ENCODE results near the gene SLIT1. TPM values are rescaled to one million over a fixed set of nuclear protein-coding genes. Genes with fewer than 3 reads are reported as not detected.

Gene SLIT1
- total and polyA plus RNA-seq, 2 donors (not counting 1 experiment from before 2014, with no cell fraction given): 0.15 to 0.49 TPM

- H3K4me1 ChIP-seq (ENCODE audit: control insufficient read depth in 2 of 2, insufficient read depth in 2 of 2, low read length in 2 of 2): peaks cover 0 to 4% of the 10 kb centered on the region in 2 donors
- TF ChIP-seq, protein P1, sequence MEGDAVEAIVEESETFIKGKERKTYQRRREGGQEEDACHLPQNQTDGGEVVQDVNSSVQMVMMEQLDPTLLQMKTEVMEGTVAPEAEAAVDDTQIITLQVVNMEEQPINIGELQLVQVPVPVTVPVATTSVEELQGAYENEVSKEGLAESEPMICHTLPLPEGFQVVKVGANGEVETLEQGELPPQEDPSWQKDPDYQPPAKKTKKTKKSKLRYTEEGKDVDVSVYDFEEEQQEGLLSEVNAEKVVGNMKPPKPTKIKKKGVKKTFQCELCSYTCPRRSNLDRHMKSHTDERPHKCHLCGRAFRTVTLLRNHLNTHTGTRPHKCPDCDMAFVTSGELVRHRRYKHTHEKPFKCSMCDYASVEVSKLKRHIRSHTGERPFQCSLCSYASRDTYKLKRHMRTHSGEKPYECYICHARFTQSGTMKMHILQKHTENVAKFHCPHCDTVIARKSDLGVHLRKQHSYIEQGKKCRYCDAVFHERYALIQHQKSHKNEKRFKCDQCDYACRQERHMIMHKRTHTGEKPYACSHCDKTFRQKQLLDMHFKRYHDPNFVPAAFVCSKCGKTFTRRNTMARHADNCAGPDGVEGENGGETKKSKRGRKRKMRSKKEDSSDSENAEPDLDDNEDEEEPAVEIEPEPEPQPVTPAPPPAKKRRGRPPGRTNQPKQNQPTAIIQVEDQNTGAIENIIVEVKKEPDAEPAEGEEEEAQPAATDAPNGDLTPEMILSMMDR (IDR thresholded peaks at IDR 0.05): peak; percentile 77
- no peak for TF ChIP-seq EZH2 (IDR thresholded peaks at IDR 0.05; ENCODE audit: borderline replicate concordance, insufficient read depth, low read depth, low read length, poor library complexity, severe bottlenecking)
- WGBS (ENCODE audit: insufficient coverage): 53% methylated on average over 5 of the region's 9 CpGs
- H3K9me3 Mint-ChIP-seq (ENCODE audit: insufficient read depth): no peaks in the 10 kb centered on the region
- DNase-seq (peak; percentile 67), ATAC-seq (ENCODE audit: low read depth) (peak; percentile 57)
- H3K4me1 Mint-ChIP-seq: peaks cover 8% of the 10 kb centered on the region
- intact Hi-C loops (cut with micrococcal nuclease): loop anchor here (2.0 to 10.0 kb wide), 2 partner anchors 261 to 385 kb away; no protein-coding TSS in a partner anchor
- POLR2A ChIA-PET: interaction anchor here (0.9 kb wide), 1 partner anchor 196 kb away, joined by 3 read pairs; no protein-coding TSS in a partner anchor
- H3K4me3 ChIP-seq (ENCODE audit: control extremely low read depth in 1 of 5, extremely low read depth in 1 of 5, insufficient read depth in 1 of 5, low read depth in 2 of 5, low read length in 4 of 5): no peak overlapping the region
- H3K27me3 ChIP-seq (replicated peaks in 1 of 4; ENCODE audit: control extremely low read depth in 1 of 4, control insufficient read depth in 3 of 4, insufficient read depth in 4 of 4, low read length in 3 of 4): no peaks in the 10 kb centered on the region
- no peaks in the 10 kb centered on the region for H3K36me3 ChIP-seq (replicated peaks in 1 of 2; ENCODE audit: control extremely low read depth in 1 of 2, control insufficient read depth in 1 of 2, extremely low read depth in 1 of 2, insufficient read depth in 2 of 2, low read length in 1 of 2)
- H3K79me2 ChIP-seq (ENCODE audit: control insufficient read depth, insufficient read depth, low read length): no peaks in the 10 kb centered on the region
- H3K27ac ChIP-seq (ENCODE audit: low read length in 2 of 2): no peak overlapping the region
- no peak overlapping the region for H3K9ac ChIP-seq (ENCODE audit: low read length)
- CTCF ChIA-PET: interaction anchor here (0.6 to 2.9 kb wide), 33 partner anchors 9 to 654 kb away, joined by 3 to 29 read pairs (median 4); no protein-coding TSS in a partner anchor
- H3K4me2 ChIP-seq (replicated peaks; ENCODE audit: low read depth, low read length, poor library complexity, severe bottlenecking): no peak overlapping the region
- no peaks in the 10 kb centered on the region for H4K20me1 ChIP-seq (ENCODE audit: control insufficient read depth, insufficient read depth, low read length, poor library complexity, severe bottlenecking)
- H3K27ac Mint-ChIP-seq: no peak overlapping the region
- H3K27me3 Mint-ChIP-seq: peaks cover 5% of the 10 kb centered on the region
- no peak overlapping the region for H3K4me3 Mint-ChIP-seq
- H3K9me3 ChIP-seq (ENCODE audit: control extremely low read depth in 1 of 3, control insufficient read depth in 2 of 3, insufficient read depth in 1 of 3, low read length in 2 of 3): no peaks in the 10 kb centered on the region
- no peak overlapping the region for H2AFZ ChIP-seq (ENCODE audit: insufficient read depth, low read depth, low read length, poor library complexity, severe bottlenecking)
Observed at GRCh38 chr10:97025613-97026242, 160.0 kb downstream of the SLIT1 start.
